Endothelial cell (in vitro differentiated cells): ENCODE measurements around the gene KRTAP5-7. TPM values are rescaled to one million over a fixed set of nuclear protein-coding genes. Genes with fewer than 3 reads are reported as not detected.

Experiments
- DNase-seq: peaks from one replicate; pipeline ENCODE4 v3.0.0; 2021; ENCODE audit warnings: low spot score
- H3K27ac Mint-ChIP-seq: one replicate; pipeline ENCODE4 v1.8.0; 2021; ENCODE audit warnings: mixed read lengths, inconsistent platforms; ENCODE audit not compliant: unreplicated experiment
- H3K27me3 Mint-ChIP-seq: one replicate; pipeline ENCODE4 v1.8.0; 2021; ENCODE audit warnings: mild to moderate bottlenecking, moderate library complexity, mixed read lengths, inconsistent platforms; ENCODE audit not compliant: unreplicated experiment
- H3K36me3 Mint-ChIP-seq: one replicate; pipeline ENCODE4 v1.8.0; 2021; ENCODE audit warnings: mild to moderate bottlenecking, low read depth, mixed read lengths, inconsistent platforms; ENCODE audit not compliant: unreplicated experiment
- H3K4me1 Mint-ChIP-seq: one replicate; pipeline ENCODE4 v1.8.0; 2021; ENCODE audit warnings: mild to moderate bottlenecking, mixed read lengths, inconsistent platforms; ENCODE audit not compliant: unreplicated experiment
- H3K4me3 Mint-ChIP-seq: one replicate; pipeline ENCODE4 v1.8.0; 2021; ENCODE audit warnings: mild to moderate bottlenecking, mixed read lengths, inconsistent platforms; ENCODE audit not compliant: unreplicated experiment
- H3K9me3 Mint-ChIP-seq: one replicate; pipeline ENCODE4 v1.8.0; 2021; ENCODE audit warnings: mixed read lengths, inconsistent platforms; ENCODE audit not compliant: unreplicated experiment
- total RNA-seq: library from RNA; stranded (reverse); fragmentation: NEBNext Ultra II Directional; extraction: Animal tissue kit (Norgen Biotek cat#: 25700); gene quantifications from one replicate; pipeline ENCODE4 v1.2.1, GENCODE V29; 2021; ENCODE audit not compliant: unreplicated experiment
- TF ChIP-seq, protein P1 (sequence below): fragments of 200-600 bp; sonication (generic); IDR thresholded peaks from one replicate; pipeline ENCODE4 v1.5.0; 2021; ENCODE audit warnings: antibody characterized with exemption; ENCODE audit not compliant: unreplicated experiment

Gene KRTAP5-7
- total RNA-seq, 1 donor from 2014 or later = not detected

- peaks cover 68% of the 10 kb centered on the region for H3K36me3 Mint-ChIP-seq
- H3K27me3 Mint-ChIP-seq = peaks cover 6% of the 10 kb centered on the region
- no peak for DNase-seq
- H3K4me3 Mint-ChIP-seq = no peak overlapping the region
- H3K9me3 Mint-ChIP-seq = no peaks in the 10 kb centered on the region
- TF ChIP-seq, protein P1, sequence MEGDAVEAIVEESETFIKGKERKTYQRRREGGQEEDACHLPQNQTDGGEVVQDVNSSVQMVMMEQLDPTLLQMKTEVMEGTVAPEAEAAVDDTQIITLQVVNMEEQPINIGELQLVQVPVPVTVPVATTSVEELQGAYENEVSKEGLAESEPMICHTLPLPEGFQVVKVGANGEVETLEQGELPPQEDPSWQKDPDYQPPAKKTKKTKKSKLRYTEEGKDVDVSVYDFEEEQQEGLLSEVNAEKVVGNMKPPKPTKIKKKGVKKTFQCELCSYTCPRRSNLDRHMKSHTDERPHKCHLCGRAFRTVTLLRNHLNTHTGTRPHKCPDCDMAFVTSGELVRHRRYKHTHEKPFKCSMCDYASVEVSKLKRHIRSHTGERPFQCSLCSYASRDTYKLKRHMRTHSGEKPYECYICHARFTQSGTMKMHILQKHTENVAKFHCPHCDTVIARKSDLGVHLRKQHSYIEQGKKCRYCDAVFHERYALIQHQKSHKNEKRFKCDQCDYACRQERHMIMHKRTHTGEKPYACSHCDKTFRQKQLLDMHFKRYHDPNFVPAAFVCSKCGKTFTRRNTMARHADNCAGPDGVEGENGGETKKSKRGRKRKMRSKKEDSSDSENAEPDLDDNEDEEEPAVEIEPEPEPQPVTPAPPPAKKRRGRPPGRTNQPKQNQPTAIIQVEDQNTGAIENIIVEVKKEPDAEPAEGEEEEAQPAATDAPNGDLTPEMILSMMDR = no peak
- peaks cover 6% of the 10 kb centered on the region for H3K4me1 Mint-ChIP-seq
- no peak overlapping the region for H3K27ac Mint-ChIP-seq
Measured at GRCh38 chr11:71482746-71483364, 44.2 kb upstream of the KRTAP5-7 start.

GRCh38 chr11:71483692-71484091 lies 43.4 kb upstream of the KRTAP5-7 start:
- Mint-ChIP-seq H3K4me1 (peaks cover 9% of the 10 kb centered on the region), H3K4me3 (peak overlapping the region; percentile 79), H3K36me3 (peaks cover 71% of the 10 kb centered on the region), H3K27ac (peak overlapping the region; percentile 52), H3K9me3 (no peaks in the 10 kb centered on the region), H3K27me3 (peaks cover 2% of the 10 kb centered on the region)
- no peak for DNase-seq
- TF ChIP-seq, protein P1 = no peak

GRCh38 chr11:71484248-71485062 lies 42.6 kb upstream of the KRTAP5-7 start:
- Mint-ChIP-seq H3K4me3 (peak overlapping the region; percentile 33), H3K36me3 (peaks cover 77% of the 10 kb centered on the region), H3K27me3 (peaks cover 3% of the 10 kb centered on the region), H3K27ac (no peak overlapping the region), H3K4me1 (peaks cover 17% of the 10 kb centered on the region), H3K9me3 (no peaks in the 10 kb centered on the region)
- TF ChIP-seq, protein P1 = no peak
- DNase-seq = no peak

- TF ChIP-seq, protein P1 = no peak
- no peak overlapping the region for H3K4me3 Mint-ChIP-seq
- H3K9me3 Mint-ChIP-seq = no peaks in the 10 kb centered on the region
- peaks cover 3% of the 10 kb centered on the region for H3K27me3 Mint-ChIP-seq
- peaks cover 20% of the 10 kb centered on the region for H3K4me1 Mint-ChIP-seq
- no peak overlapping the region for H3K27ac Mint-ChIP-seq
- DNase-seq = no peak
- peaks cover 75% of the 10 kb centered on the region for H3K36me3 Mint-ChIP-seq
Measured at GRCh38 chr11:71485063-71485399, 42.0 kb upstream of the KRTAP5-7 start.

GRCh38 chr11:71485466-71485865 lies 41.6 kb upstream of the KRTAP5-7 start:
- Mint-ChIP-seq H3K36me3 (peaks cover 74% of the 10 kb centered on the region), H3K9me3 (no peaks in the 10 kb centered on the region), H3K27me3 (peaks cover 3% of the 10 kb centered on the region), H3K4me3 (peak overlapping the region; percentile 82), H3K27ac (no peak overlapping the region), H3K4me1 (peaks cover 20% of the 10 kb centered on the region)
- DNase-seq = no peak
- TF ChIP-seq, protein P1 = no peak
